GM19351 (cell line): ENCODE results near the gene ACAT2.
"Not testable (repeated sequence)": the region's sequence is repeated elsewhere in the genome, so short reads cannot be mapped to it uniquely, and the experiment has no call there.

Experiments
- ATAC-seq: cut with Tn5 transposase; IDR thresholded peaks from one replicate; pipeline ENCODE4 v1.9.1; 2021; ENCODE audit warnings: mild to moderate bottlenecking, moderate library complexity; ENCODE audit not compliant: unreplicated experiment

The ACAT2 gene

GRCh38 chr6:159806021-159806458 lies 44.2 kb downstream of the ACAT2 start:
- no peak for ATAC-seq

- ATAC-seq, result no peak
Observed at GRCh38 chr6:159807150-159807858, 45.5 kb downstream of the ACAT2 start.

GRCh38 chr6:159808647-159809046 lies 46.8 kb downstream of the ACAT2 start:
- no peak for ATAC-seq

- ATAC-seq, result no peak
Observed at GRCh38 chr6:159809149-159809548, 47.3 kb downstream of the ACAT2 start.

- ATAC-seq, result no peak
Observed at GRCh38 chr6:159813781-159814180, 51.9 kb downstream of the ACAT2 start.

GRCh38 chr6:159815410-159815809 lies 53.6 kb downstream of the ACAT2 start:
- ATAC-seq, result no peak

GRCh38 chr6:159816775-159817174 lies 54.9 kb downstream of the ACAT2 start:
- not testable (repeated sequence) for ATAC-seq

GRCh38 chr6:159817951-159818739 lies 56.3 kb downstream of the ACAT2 start:
- no peak for ATAC-seq

GRCh38 chr6:159819098-159819497 lies 57.3 kb downstream of the ACAT2 start:
- ATAC-seq, result no peak

- peak; percentile 79 for ATAC-seq
Observed at GRCh38 chr6:159819932-159820640, 58.2 kb downstream of the ACAT2 start.

- ATAC-seq, result no peak
Observed at GRCh38 chr6:159821122-159821521, 59.3 kb downstream of the ACAT2 start.

- ATAC-seq, result no peak
Observed at GRCh38 chr6:159821726-159822125, 59.9 kb downstream of the ACAT2 start.

- no peak for ATAC-seq
Observed at GRCh38 chr6:159823953-159824352, 62.1 kb downstream of the ACAT2 start.

GRCh38 chr6:159824690-159825089 lies 62.8 kb downstream of the ACAT2 start:
- ATAC-seq, result not testable (repeated sequence)

- no peak for ATAC-seq
Observed at GRCh38 chr6:159826004-159826403, 64.2 kb downstream of the ACAT2 start.

- ATAC-seq, result no peak
Observed at GRCh38 chr6:159826968-159827647, 65.3 kb downstream of the ACAT2 start.

- no peak for ATAC-seq
Observed at GRCh38 chr6:159828074-159828473, 66.2 kb downstream of the ACAT2 start.
